ENCODE results near the gene PROKR2. TPM values are rescaled to one million over a fixed set of nuclear protein-coding genes. Genes with fewer than 3 reads are reported as not detected.

Gene PROKR2
- total RNA-seq, result not detected

DNA sequence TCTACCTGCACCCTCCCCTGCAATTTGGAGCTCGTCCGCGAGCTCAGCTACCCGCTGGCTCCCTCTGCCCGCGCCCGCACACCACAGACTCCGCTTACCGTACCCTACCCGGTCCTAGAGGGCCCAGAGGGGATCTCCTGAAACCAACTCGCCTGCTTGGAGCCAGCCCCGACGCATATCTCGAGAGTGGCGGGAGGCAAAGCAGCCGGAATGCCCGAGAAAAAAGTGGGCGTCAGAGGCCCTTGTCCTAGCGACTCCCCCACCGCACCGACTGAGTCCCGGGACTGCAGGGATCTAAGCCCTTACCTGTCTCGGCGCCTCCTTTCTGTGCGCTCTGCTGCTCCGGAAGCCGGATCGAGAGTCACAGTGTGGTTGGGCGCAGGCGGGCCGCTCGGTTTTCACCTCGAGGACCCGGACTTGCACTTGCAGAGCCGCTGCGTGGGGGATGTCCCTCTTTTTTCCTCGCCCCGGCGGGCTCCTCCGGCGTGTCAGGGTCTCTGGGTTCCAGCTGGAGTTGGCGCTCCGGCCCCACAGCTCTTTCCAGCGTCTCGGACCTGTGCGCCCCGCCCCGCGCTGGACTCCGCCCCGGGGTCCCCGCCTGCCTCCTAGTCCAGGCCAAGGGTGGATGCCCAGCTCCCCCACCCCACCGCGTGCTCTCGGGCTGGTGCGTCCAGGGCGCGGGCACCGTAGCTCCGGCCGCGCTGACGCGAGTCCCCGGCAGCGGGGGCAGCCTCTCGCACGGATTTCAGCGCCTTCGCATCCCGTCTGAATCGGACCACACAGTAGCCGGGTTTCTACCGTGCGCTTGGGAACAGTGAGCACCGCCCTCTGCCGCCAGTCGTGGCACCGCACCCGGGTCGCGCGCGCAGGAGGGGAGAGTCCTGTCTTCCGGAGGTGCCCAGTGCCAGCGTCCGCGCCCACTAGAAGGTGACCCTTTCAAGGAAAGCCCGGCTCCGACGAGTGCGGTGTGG, at the start of gene PROKR2:
PROKR2 (minus strand) TSS at position 767 of the 971 bp plus-strand sequence. CDS start 2,585 bp downstream, outside the sequence.
- ATAC-seq (ENCODE audit: low FRiP score), result peak; percentile 31
- no peak for DNase-seq (ENCODE audit: low spot score)
- TF ChIP-seq, protein P1, sequence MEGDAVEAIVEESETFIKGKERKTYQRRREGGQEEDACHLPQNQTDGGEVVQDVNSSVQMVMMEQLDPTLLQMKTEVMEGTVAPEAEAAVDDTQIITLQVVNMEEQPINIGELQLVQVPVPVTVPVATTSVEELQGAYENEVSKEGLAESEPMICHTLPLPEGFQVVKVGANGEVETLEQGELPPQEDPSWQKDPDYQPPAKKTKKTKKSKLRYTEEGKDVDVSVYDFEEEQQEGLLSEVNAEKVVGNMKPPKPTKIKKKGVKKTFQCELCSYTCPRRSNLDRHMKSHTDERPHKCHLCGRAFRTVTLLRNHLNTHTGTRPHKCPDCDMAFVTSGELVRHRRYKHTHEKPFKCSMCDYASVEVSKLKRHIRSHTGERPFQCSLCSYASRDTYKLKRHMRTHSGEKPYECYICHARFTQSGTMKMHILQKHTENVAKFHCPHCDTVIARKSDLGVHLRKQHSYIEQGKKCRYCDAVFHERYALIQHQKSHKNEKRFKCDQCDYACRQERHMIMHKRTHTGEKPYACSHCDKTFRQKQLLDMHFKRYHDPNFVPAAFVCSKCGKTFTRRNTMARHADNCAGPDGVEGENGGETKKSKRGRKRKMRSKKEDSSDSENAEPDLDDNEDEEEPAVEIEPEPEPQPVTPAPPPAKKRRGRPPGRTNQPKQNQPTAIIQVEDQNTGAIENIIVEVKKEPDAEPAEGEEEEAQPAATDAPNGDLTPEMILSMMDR (IDR thresholded peaks at IDR 0.05), result no peak

DNA sequence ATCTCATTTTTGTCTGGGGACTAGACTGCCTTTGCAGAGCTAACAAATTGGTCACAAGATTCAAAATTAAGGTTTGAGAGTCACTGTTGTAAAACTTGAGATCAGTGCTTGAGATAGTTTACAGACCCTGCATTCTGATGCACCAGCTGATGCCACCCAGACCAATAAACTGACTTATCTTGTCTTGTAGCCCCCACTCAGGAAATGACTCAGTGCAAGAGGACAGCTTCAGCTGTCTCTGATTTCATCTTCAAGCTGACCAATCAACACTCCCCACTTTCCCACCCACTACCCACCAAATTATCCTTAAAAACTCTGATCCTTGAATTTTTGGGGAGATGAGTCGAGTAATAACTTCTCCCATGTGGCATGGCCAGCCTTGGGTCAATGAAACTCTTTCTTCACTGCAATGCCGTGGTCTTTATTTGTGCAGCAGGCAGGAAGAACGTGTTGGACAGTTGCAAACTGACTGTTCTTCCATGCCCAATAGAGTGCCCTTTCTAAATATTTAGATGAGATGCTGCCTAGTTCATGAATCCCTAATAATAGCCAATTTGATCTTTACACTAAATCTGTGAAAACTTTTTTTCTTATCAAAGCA, 48.3 kb upstream of the PROKR2 start:
- ATAC-seq (ENCODE audit: low FRiP score), result no peak
- TF ChIP-seq, protein P1 (IDR thresholded peaks at IDR 0.05), result no peak

GRCh38 chr20:5364136-5364821, 47.5 kb upstream of the PROKR2 start:
- TF ChIP-seq, protein P1 (IDR thresholded peaks at IDR 0.05), result no peak
- DNase-seq (ENCODE audit: low spot score) (no peak), ATAC-seq (ENCODE audit: low FRiP score) (no peak)

More for the DNA sequence above, 48.3 kb upstream of the PROKR2 start:
- no peak for DNase-seq (ENCODE audit: low spot score)

- DNase-seq (ENCODE audit: low spot score), result no peak
- TF ChIP-seq, protein P1 (IDR thresholded peaks at IDR 0.05), result no peak
- no peak for ATAC-seq (ENCODE audit: low FRiP score)
Observed at GRCh38 chr20:5362771-5363170, 46.0 kb upstream of the PROKR2 start.

- no peak for DNase-seq (ENCODE audit: low spot score)
- TF ChIP-seq, protein P1 (IDR thresholded peaks at IDR 0.05), result no peak
- ATAC-seq (ENCODE audit: low FRiP score), result no peak
Observed at GRCh38 chr20:5361176-5361575, 44.4 kb upstream of the PROKR2 start.

DNA sequence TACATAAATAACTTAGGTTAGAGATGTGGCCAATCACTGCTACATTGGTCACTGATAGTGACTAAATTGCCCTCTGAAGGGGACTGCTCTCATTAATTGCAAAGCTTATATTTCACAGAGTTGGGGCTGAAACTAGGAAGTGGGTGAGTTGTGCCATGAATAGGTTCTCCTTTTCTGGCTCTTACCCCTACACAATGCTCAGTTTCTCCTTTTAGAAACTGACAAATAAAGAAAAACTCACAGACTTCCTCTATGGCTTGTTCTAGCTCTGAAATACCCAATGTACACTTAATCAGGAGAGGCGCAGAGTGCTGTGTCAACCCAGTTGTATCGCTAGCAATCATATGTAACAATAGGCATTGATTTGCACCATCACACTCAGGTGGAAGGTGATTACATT, 41.2 kb upstream of the PROKR2 start:
- DNase-seq (ENCODE audit: low spot score) (no peak), ATAC-seq (ENCODE audit: low FRiP score) (no peak)
- TF ChIP-seq, protein P1 (IDR thresholded peaks at IDR 0.05), result no peak
